Fibroblast of skin of back (primary cell): ENCODE data around the gene NREP.

ENCODE experiments used
- DNase-seq: peaks from one replicate; pipeline ENCODE4 v3.0.0-alpha.2; 2013

NREP gene

GRCh38 chr5:111765613-111766571, 8.9 kb upstream of the NREP start:
- no peak for DNase-seq

- no peak for DNase-seq
These were observed 7.0 kb upstream of the NREP start for GRCh38 chr5:111764019-111764418.

- DNase-seq: peak; percentile 9
These were observed 5.9 kb upstream of the NREP start for GRCh38 chr5:111762895-111763294.

- no peak for DNase-seq
These were observed 1.3 kb upstream of the NREP start for GRCh38 chr5:111758284-111758628.

DNA sequence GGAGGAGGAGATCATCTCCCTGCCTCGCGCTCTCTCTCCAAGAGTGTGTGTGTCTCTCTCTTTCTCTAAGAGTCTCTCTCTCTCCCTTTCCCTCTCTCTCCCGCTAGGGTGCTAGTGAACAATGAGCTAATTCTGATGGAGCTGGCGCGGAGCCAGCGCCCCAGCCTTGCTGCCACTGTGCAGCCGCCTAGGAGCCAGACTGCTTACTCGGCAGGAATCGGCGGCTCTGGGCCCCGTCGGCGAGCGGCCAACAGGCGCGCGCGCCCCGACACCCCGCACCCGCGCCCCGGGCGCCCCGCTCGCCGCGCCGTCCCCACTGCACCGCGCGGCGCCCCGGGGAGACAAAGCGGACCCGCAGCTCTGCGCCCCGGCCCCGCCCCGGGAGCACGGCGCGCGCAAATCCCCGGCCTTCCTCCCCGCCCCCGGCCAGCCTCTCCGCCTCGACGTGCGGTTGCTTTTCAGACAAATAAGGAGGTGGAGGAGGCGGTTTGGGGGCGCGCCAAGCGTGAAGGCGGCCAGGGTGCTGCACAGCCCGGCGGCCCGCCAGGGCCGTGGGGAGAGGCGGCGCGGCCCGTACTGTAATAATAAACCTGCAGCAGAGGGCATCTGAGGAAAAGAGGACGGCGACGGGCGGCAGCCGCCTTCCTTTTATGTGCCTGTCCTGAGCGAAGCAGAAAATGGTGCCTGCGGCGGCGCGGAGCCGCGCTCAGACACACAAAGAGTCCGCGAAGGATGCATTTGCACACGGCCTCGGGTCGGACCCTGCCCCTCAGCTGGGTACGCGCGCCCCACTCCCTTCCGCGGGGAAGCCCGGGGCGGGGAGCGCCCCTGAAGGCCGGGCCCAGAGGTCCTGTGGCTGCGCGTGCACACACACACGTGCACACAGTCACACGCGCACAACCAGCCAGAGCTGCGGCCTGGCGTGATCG, 625 bp upstream of the NREP start:
- DNase-seq: peak; percentile 99

DNA sequence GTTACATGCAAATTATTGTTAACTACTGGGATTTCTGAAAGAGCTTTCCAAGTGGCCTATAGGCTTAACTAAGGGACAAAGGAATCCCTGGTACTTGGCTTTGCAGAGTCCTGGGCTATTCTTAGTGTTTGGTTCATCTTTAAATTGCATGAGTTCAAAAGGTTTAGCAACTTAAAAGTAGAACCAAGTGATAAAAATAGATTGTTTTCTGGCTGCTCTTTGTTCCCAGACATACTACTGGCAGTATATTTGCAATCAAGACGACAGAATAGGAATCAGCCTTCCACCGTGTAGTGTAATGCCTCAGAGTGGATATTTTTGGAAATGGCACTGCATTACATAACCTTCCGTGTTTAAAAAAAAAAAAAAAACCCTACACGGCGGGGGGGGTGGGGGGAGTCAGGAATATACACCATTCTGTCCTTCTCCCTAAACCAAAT, 1.0 kb downstream of the NREP start:
- peak; percentile 73 for DNase-seq

- DNase-seq: no peak
These were observed 1.6 kb downstream of the NREP start for GRCh38 chr5:111755345-111755941.

- no peak for DNase-seq
These were observed 3.0 kb downstream of the NREP start for GRCh38 chr5:111753884-111754589.

- no peak for DNase-seq
These were observed 4.5 kb downstream of the NREP start for GRCh38 chr5:111752426-111752965.

GRCh38 chr5:111749303-111750026, 7.5 kb downstream of the NREP start:
- no peak for DNase-seq

DNA sequence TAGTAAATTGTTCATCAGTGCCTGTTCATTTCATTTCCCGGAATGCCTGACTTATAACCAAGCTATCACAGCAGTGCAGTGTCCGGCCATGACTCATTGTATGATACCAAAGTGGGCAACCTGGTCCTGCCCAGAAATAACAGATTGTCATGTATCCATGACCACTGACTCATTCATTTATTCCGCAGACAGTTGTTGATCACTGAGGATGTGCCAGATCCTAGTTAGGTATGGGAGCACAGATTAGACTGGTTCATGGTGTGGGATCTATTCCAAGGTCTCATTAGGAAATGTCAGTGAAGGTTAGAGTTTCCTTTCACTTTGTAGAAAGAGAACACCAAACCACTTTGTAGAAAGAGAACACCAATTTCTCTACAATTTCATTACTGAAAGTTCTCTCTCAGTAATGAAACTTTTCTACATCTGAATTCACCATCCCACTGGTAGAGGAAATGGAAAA, 8.7 kb downstream of the NREP start:
- DNase-seq: peak; percentile 95

DNA sequence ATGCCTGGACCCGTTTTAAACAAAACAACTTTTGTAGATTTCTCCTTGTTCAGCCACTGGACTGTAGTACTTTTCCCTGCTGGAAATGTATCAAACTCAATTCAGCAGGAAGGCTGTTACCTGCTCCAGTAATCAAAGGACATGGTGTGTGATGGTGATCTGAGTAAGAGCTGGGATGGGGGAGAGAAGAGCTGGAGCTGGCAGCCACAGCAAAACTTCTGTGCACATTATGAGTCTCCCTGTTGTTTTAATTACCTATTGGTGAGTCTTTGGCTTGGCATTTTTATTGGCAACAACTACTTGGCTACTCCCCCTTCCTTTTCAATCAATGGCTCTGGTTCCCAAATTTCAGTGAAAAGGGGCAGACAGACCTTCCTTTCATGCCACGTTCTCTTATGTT, 9.7 kb downstream of the NREP start:
- DNase-seq: peak; percentile 59

GRCh38 chr5:111746791-111747190, 10.2 kb downstream of the NREP start:
- no peak for DNase-seq

DNA sequence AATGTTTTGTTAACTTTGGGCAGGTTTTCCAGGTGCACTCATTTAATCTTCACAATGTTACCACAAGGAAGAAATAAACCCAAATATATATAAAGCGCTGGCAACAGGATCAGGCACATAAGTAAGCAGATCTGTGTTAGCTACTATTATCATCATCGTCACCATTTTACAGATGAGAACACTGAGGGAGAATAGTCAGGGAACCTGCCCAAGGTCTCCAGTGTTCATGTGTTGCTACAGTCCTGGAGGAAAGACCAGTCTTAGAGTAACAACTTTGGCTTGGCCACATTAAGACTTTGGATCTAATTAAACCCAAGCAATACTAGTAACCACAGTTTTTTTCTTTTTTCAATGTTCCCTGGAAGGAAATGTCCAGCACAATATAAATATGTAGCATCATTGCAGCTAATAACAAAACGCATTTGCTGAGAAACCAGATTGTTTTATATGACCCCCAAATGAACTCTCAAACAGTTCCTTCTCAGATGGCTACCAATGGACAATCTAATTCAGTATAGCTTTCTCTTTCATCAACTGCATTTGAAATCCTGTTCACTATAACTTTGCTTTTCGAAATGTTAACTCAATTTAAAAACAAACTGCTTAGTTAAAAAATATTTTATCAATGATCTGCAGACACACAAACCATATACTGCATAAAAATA, 11.8 kb downstream of the NREP start:
- DNase-seq: no peak

DNA sequence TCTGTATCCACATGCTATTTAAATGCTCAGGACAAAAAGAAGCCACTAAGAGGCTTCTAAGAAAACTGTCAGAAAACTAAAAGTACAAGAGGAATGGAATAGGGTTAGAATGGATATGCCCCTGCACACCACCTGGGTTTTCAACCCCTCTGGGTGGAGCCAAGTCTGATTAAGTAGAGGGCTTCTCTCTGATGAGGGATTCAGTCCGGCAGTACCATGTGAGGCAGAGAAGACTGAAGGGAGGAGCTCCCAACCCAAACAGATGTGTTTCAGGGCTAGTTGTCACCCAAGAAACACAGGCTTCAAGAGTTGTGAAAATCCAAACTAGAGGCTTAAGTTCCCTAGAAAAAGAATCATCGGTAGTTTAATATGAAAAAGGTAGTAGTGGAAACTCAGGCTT, 12.5 kb downstream of the NREP start:
- DNase-seq: no peak

GRCh38 chr5:111743988-111744387, 13.0 kb downstream of the NREP start:
- peak; percentile 71 for DNase-seq

GRCh38 chr5:111743512-111743911, 13.5 kb downstream of the NREP start:
- DNase-seq: no peak

DNA sequence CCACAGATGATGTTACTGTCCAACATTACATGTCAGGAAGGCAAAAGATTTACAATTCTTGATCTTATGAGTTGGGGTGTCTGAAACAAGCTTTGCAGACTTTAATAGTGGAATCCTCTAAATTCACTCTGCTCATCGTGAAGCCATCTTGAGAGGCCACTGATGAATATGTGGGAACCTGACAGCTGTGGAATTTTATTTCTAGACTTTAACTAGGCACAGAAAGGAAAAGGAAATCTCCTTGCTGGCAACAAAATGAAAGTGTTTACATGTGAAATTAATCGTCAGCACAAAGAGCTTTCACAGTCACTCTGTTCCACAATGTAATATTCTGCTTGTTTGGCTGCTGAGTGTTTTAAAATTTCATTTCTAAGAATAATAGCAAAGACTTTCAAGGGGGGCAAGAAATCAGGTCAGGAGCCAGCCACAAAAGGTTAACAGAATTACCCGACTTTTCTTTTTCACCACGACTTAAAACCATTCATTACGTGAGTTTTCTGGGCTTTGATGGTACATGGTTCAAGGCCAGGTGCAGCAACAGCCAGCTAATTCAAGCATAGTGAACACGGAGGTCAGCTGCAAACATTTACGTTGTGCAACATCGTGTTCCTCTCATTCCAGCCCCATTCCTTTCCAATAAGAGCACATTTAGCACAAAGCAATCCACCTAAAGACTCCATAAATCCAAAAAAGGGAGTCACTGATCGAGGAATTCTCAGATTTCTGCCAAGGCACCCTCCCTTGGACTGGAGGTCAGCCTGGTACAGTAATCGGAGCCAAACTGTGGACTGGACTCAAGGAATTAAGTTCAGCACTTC, 14.6 kb downstream of the NREP start:
- DNase-seq: peak; percentile 84

DNA sequence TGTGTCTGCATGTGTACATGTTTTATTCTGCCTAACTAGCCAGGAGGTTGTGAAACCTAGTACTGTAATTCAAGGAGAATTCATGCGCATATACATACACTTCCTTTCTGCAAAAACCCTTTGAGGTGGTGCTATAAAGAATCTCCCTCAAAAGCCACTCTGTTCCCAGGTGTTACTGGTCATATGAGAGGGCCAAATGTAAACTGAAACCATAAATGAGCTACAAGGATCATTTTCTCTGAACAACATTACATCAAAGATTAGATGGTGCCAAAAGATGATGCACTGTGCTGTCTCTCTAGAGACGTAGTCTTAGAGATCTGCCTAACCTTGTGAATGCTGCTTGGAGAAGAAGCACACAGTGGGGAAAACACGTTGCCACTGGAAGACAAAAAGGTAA, 15.7 kb downstream of the NREP start:
- DNase-seq: no peak

- no peak for DNase-seq
These were observed 17.6 kb downstream of the NREP start for GRCh38 chr5:111739416-111739815.
